Effector CD8-positive, alpha-beta T cell (primary cell): ENCODE data around the gene RASGEF1C.

Experiments used
- DNase-seq: peaks from one replicate; lab custom pipeline; 2025; lab: John Stamatoyannopoulos, UW

RASGEF1C gene

GRCh38 chr5:180179442-180180420, 29.3 kb downstream of the RASGEF1C start:
- DNase-seq: no peak

GRCh38 chr5:180178531-180179441, 30.2 kb downstream of the RASGEF1C start:
- DNase-seq: no peak

GRCh38 chr5:180176191-180176590, 32.8 kb downstream of the RASGEF1C start:
- no peak for DNase-seq

GRCh38 chr5:180175015-180175431, 34.0 kb downstream of the RASGEF1C start:
- no peak for DNase-seq

GRCh38 chr5:180174587-180174972, 34.4 kb downstream of the RASGEF1C start:
- no peak for DNase-seq

- no peak for DNase-seq
Measured at GRCh38 chr5:180173875-180174586, 35.0 kb downstream of the RASGEF1C start.

GRCh38 chr5:180173198-180173544, 35.8 kb downstream of the RASGEF1C start:
- DNase-seq: no peak

GRCh38 chr5:180172447-180173197, 36.4 kb downstream of the RASGEF1C start:
- no peak for DNase-seq

GRCh38 chr5:180171568-180172094, 37.4 kb downstream of the RASGEF1C start:
- DNase-seq: no peak

GRCh38 chr5:180170810-180171567, 38.0 kb downstream of the RASGEF1C start:
- DNase-seq: no peak

GRCh38 chr5:180170106-180170809, 38.8 kb downstream of the RASGEF1C start:
- no peak for DNase-seq

GRCh38 chr5:180169248-180170105, 39.5 kb downstream of the RASGEF1C start:
- DNase-seq: no peak

GRCh38 chr5:180168758-180169157, 40.3 kb downstream of the RASGEF1C start:
- DNase-seq: no peak

GRCh38 chr5:180166176-180166575, 42.8 kb downstream of the RASGEF1C start:
- DNase-seq: no peak

- no peak for DNase-seq
Measured at GRCh38 chr5:180162304-180162661, 46.7 kb downstream of the RASGEF1C start.

GRCh38 chr5:180161420-180162303, 47.3 kb downstream of the RASGEF1C start:
- DNase-seq: no peak

- no peak for DNase-seq
Measured at GRCh38 chr5:180160789-180161188, 48.2 kb downstream of the RASGEF1C start.

GRCh38 chr5:180160215-180160614, 48.8 kb downstream of the RASGEF1C start:
- no peak for DNase-seq
